ENCODE data around the gene PACS2.

Gene PACS2

GRCh38 chr14:105389534-105389933 lies 75.0 kb downstream of the PACS2 start:
- DNase-seq, result no peak

DNA sequence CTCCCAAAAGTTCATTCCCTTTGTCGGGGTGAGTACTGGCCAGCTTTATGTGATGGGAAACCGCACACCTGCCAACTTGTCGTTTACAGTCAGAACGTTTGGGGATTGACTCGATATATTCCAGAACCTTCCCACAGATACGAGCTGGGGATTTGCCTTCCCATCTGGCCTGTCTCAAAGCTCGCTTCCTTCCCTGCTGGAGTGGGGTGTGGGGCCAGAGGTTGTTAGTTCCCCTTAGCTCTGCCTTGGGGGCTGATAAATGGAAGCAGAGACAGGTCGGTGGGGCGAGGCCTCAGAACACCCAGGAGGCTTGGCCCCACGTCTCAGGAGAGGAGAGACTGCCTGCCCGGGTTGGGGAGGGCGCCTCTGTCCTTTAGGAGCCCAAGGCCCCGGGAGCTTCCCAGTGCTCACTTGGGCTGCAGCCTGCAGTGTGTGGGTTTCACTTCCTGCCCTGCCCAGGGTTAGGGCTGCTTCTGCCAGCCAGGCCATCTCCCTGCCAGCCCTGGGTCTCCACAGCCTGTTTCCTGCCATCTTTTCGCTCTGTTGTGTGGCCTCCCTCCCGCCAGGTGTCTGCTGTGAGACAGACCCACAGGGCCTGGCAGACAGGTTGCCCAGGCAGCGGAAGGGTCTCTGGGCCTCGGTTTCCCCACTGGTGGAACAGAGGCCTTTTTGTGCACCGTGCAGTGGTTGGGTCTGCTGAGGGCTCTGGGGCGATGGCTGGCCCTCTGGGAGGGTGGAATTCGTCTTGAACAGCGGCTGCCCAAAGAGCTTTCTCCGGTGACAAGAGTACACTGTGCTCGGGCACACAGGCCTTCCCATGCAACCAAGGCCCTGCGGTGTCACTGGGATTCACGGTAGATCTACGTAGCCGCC lies 75.7 kb downstream of the PACS2 start:
- no peak for DNase-seq

DNA sequence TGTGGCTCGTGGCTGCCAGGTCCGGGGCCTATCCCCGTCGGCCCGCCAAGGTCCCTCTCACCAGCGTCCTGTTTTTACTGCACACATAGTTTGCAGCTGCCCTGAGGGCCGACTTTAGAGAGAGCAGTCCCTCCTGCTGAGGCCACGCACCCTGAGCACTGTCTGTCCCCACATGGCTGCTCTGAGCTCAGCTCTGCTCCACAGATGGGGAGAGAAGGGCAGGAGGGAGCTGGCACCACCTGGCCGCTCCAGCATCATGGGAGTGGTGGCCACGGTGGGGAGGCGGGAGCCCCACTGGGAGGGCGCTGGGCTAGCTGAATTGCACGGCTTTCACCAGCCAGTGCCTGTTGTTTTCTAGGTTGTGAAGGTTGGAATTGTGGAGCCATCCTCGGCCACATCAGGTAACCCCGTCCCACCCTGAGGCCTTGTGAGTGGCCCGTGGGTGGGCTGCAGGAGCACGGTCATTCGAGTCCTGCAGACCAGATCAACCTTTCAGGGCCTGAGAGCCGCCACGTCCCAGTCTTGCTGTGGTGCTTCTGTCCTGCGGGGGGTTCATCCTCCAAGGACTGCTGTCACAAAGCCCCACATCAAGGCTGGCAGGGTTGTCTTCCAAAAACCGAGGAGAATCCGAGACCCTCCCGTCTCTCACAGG lies 76.4 kb downstream of the PACS2 start:
- no peak for DNase-seq

DNA sequence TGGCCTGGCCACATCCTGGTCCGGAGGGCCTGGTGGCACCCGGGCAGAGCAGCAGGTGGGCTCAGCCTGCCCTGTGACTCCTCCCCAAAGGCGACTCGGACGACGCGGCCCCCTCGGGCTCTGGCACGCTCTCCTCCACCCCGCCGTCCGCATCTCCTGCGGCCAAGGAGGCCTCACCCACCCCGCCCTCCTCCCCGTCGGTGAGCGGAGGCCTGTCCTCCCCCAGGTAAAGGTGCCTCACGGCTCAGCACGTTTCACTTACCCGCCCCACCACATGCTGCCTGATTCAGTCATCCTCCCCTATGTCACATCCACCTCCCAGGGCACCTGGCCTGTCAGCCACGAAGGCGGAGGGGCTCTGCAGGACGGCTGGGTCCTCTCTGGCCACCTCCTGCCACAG lies 77.0 kb downstream of the PACS2 start:
- DNase-seq, result no peak

DNA sequence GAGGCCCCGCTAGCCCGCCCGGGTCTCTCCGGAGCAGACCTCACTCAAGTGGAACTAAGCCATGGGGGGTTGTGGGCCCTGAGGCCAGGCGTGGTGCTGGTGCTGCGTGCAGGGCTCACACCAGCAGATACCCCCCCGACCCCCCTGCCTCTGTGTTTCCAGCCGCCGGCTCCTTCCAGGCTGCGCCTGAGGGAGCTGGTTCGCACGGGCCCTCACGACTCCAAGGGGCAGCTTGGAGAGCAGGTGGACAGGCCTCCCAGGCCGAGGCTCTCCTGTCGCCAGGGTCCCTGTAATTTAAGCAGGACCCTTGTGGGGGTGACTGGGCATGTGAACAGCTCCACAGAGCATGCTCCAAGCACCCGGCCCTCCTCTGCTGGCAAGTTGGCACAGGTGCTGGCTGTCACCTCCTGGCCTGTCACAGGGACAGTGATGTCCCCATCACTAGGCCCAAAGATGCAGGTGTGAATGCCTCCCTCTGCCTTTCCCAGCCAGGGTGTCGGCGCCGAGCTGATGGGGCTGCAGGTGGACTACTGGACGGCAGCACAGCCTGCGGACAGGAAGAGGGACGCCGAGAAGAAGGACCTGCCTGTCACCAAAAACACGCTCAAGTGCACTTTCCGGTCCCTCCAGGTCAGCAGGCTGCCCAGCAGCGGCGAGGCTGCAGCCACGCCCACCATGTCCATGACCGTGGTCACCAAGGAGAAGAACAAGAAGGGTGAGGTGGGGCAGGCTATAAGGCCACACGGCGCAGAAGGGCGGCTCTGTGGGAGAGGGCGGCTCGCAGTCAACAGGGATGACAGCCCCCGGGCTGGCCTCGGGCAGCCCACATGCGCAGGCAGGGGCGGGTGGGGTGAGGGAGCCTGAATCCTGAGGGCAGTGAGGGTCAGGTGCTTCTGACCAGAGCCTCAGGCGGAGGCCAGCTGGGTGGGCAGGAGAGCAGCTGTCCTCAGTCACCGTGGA lies 77.9 kb downstream of the PACS2 start:
- no peak for DNase-seq

GRCh38 chr14:105393151-105393550 lies 78.6 kb downstream of the PACS2 start:
- DNase-seq, result no peak

GRCh38 chr14:105394714-105395537 lies 80.4 kb downstream of the PACS2 start:
- no peak for DNase-seq

DNA sequence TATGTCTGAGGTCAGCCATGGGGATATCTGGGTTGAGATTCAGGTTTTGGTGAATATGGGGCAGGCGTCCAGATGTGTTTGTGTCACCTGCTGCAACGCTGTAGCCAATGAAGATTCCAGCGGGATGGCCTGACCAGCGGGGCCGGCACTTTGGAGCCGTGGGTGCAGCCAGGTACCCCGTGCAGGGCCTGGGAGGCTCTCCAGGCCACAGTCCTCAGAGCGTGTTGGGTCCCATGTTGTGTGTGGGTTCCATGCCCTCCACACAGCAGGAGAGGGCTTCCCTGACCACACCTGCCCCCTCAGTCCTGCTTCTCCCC lies 80.9 kb downstream of the PACS2 start:
- no peak for DNase-seq

DNA sequence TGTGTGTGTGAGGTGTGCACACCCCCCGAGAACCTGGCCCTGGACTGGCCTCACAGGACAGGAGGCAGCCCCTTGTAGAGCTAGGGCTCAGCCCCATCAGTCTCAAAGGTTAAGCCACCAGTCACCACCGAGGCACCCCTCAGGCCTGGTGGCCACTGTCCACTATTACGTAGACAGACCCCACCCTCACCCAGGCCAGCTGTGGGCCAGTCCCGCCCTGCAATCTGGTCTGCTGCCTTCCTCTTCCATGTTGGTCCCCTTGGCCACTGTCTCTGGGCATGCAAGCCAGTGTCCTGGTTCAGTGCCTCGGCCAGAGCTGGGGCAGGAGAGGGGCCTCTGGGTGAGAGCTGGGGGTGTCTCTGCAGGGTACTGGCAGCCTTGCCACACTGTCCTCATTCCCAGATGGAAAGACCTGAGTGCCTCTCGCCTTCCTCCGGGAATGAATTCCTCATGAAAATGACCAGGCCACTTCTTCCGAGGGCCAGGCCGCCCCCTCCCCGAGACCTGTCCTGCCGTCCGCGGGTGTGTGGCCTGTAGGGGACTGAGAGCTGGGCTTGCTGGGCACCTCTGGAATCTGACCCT lies 82.9 kb downstream of the PACS2 start:
- no peak for DNase-seq

DNA sequence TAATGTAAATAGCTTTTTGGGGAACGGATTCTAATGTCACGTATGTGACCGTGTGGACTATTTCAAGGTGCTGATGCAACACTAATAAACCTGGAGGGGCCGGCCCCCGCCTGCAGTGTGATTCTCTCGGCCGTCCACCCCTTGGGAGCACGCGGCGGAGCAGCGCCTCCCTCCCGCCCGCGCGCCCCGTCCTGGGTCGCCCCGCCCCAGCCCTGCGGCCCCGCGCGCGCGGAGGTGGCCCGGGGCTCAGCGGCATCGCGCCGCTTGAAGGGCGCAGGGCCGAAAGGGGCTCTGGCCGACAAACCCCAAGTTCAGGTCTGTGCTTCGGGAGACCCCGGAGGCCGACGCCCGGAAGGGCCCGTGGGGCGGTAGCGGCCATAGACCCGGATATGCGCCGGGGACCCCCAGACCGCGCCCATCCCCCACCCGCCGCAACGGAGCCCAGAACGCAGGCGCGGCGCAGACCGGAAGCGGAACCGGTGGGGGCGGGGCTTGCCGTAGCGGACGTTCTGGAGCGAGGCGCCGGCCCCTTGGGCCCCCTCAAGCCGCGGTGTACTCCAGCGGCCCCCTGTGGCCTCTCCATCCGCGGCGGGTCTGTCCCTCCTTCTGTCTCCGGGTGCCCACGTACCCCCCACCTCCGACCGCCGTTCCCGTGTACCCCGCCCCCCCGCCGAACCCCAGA lies 83.6 kb downstream of the PACS2 start, which contains the start of gene TEX22:
TSS of gene TEX22 (plus strand) at position 495 of the 682 bp plus-strand sequence. CDS start 803 bp downstream, outside the sequence.
- peak; percentile 49 for DNase-seq

DNA sequence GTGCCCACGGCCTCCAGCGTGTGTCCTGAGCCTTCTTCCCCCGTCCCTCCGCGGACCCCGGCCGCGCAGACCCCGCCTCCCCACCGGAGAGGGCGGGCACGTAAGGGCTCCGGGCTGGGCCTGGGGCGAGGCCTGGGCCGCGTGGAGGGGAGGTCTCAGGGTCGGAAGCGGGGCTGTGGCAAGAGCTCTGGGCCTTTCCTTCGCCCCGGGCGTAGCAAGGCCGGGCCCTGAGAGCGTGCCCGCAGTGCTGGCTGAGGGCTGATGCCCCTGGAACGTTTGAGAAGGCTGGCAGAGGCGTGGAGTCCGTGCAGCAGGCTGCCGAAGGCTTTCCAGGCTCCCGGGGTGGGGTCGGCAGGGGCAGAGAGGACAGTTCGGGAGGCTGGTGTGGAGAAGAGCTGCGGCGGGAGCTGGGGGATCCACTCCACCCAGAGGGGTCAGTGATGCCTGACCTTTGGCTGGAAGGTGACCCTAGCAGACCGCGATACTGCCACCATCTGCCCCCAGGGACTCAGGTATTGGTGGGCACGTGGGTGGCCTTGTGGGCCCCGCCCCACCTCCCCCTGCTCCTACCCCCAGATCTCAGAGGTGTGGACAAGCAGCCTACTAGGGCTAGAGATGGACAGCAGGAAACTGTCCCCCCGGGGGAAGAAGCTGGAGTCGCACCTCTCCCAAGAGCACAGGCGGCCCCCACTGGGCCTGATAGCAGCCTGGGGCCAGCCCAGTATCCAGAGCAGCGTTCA lies 84.3 kb downstream of the PACS2 start:
- DNase-seq, result no peak

- no peak for DNase-seq
These were observed 84.9 kb downstream of the PACS2 start for GRCh38 chr14:105399466-105399775.

GRCh38 chr14:105400016-105400415 lies 85.5 kb downstream of the PACS2 start:
- DNase-seq, result no peak

- DNase-seq, result no peak
These were observed 87.2 kb downstream of the PACS2 start for GRCh38 chr14:105401699-105402098.

DNA sequence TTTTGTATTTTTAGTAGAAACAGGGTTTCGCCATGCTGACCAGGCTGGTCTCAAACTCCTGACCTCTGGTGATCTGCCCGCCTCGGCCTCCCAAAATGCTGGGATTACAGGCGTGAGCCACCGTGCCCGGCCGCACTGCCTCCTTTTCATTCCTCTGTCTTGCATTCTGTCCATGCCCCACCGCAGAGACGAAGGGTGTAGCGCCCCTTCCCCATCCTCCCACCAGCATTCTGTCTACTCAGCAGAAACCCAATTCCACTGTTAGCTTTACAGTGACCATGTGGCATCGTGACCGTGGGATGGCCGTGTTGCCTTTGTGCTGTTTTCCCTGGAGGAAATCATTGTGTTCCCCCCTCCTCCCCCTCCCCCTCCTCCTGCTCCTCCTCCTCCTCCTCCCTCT lies 94.0 kb downstream of the PACS2 start:
- DNase-seq, result no peak

- DNase-seq, result no peak
These were observed 94.8 kb downstream of the PACS2 start for GRCh38 chr14:105409364-105409763.

- DNase-seq, result no peak
These were observed 96.1 kb downstream of the PACS2 start for GRCh38 chr14:105410642-105411016.

GRCh38 chr14:105411017-105411941 lies 96.7 kb downstream of the PACS2 start:
- DNase-seq, result no peak

GRCh38 chr14:105411985-105412770 lies 97.6 kb downstream of the PACS2 start:
- no peak for DNase-seq

All from DMS 273 treated with DMSO at 0.1 percent for 48 hours (cell line).